WTC11 (cell line): ENCODE data around the gene LARP4.

Source experiments
- TF ChIP-seq, protein P1 (sequence below): sonication (generic); formaldehyde crosslinking; IDR thresholded peaks from 2 replicates; pipeline ENCODE4 v1.8.1; 2023; ENCODE audit warnings: mild to moderate bottlenecking, missing genetic modification reagents, moderate library complexity
- TF ChIP-seq, protein P2 (sequence below): sonication (generic); formaldehyde crosslinking; IDR thresholded peaks from 2 replicates; pipeline ENCODE4 v1.8.1; 2022; ENCODE audit warnings: low read depth, mild to moderate bottlenecking, moderate library complexity, missing genetic modification reagents, borderline replicate concordance

DNA sequence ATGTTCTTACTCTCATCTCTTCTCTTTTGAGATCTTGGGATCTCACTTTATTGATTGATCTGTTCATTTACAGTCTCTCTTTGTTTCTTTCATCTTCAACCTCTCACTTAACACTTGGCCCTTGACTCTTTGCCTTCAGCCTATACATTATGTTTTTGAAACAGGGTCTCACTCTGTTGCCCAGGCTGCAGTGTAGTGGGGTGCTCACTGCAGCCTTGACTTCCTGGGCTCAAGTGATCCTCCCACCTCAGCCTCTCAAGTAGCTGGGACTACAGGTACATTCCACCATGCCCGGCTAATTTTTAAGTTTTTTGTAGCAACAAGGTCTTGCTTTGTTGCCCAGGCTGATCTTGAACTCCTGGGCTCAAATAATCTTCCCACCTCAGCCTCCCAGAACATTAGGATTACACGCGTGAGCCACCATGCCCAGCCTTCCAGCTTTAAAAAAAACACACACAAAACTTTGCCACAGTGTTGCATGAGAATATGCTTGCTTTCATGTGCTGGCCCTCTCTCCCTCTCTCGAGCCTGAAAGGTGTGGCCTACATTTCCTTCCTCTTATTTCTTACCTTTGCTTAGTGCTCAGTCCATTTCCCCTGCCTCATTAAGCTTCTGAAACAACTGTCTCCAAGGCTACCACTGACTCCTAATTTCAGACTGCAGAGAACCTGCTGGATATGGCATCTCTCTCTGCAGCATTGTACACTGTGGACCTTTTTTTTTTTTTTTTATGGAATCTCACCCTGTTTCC lies 114.0 kb downstream of the LARP4 start:
- TF ChIP-seq, protein P1, sequence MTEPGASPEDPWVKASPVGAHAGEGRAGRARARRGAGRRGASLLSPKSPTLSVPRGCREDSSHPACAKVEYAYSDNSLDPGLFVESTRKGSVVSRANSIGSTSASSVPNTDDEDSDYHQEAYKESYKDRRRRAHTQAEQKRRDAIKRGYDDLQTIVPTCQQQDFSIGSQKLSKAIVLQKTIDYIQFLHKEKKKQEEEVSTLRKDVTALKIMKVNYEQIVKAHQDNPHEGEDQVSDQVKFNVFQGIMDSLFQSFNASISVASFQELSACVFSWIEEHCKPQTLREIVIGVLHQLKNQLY, result no peak
- TF ChIP-seq, protein P2, sequence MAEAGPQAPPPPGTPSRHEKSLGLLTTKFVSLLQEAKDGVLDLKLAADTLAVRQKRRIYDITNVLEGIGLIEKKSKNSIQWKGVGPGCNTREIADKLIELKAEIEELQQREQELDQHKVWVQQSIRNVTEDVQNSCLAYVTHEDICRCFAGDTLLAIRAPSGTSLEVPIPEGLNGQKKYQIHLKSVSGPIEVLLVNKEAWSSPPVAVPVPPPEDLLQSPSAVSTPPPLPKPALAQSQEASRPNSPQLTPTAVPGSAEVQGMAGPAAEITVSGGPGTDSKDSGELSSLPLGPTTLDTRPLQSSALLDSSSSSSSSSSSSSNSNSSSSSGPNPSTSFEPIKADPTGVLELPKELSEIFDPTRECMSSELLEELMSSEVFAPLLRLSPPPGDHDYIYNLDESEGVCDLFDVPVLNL (CRISPR knock-in tag), result no peak
